A549 (cell line): ENCODE data around the gene GPX5. TPM values are rescaled to one million over a fixed set of nuclear protein-coding genes. Genes with fewer than 3 reads are reported as not detected.

ENCODE experiments used
- ATAC-seq, 2 experiments: fragments of 200-7000 bp in 1 of 2; fragments of >200 bp in 1 of 2; cut with Nextera tagmentation in 1 of 2; cut with Tn5 transposase in 1 of 2; 3 replicates each; pipeline versions ENCODE4 v1.8.0 to v1.9.1; 2018 to 2020; ENCODE audit warnings: mild to moderate bottlenecking in 1 of 2, moderate library complexity in 1 of 2
- CTCF ChIA-PET: fragments of 300-600 bp; sonication (Branson Sonifier 250); formaldehyde crosslinking; extraction: SDS; loops from one replicate; lab custom pipeline; 2021; ENCODE audit warnings: antibody characterized with exemption, inconsistent platforms; lab: Yijun Ruan, JAX
- POLR2A ChIA-PET: fragments of 350-600 bp; formaldehyde crosslinking; extraction: SDS; loops from one replicate; lab custom pipeline; 2021; ENCODE audit warnings: antibody characterized with exemption, inconsistent platforms; lab: Yijun Ruan, JAX
- DNase-seq, 2 experiments: peaks; one replicate each; pipeline versions ENCODE4 v3.0.0 to v3.0.0-alpha.2; 2011 to 2016; ENCODE audit warnings: low read depth in 1 of 2, low spot score in 1 of 2
- FAIRE-seq: peaks from 2 replicates; lab custom pipeline; 2011; peaks lifted over from hg19 to GRCh38; lab: Jason Lieb, UNC
- H3K27ac ChIP-seq, 2 experiments: fragments of >200 bp; sonication (Bioruptor Twin); formaldehyde crosslinking; 3 replicates each; pipeline ENCODE4 v1.5.1; 2016 to 2017
- H3K4me1 ChIP-seq: fragments of >200 bp; sonication (Bioruptor Twin); formaldehyde crosslinking; 3 replicates; pipeline ENCODE4 v1.6.1; 2016
- H3K4me2 ChIP-seq: fragments of >200 bp; sonication (Bioruptor Twin); formaldehyde crosslinking; 3 replicates; pipeline ENCODE4 v1.6.1; 2016
- H3K4me3 ChIP-seq: fragments of >200 bp; sonication (Bioruptor Twin); formaldehyde crosslinking; 3 replicates; pipeline ENCODE4 v1.5.1; 2016
- H3K9me3 ChIP-seq: fragments of >200 bp; sonication (Bioruptor Twin); formaldehyde crosslinking; 3 replicates; pipeline ENCODE4 v1.6.1; 2016
- BHLHE40 ChIP-seq: IDR thresholded peaks from 2 replicates; pipeline ENCODE4 v1.6.1; 2012; ENCODE audit warnings: low read depth, low read length, inconsistent platforms
- CBX8 ChIP-seq: fragments of 200-600 bp; sonication (generic); IDR thresholded peaks from 2 replicates; pipeline ENCODE4 v1.6.1; 2016
- CHD2 ChIP-seq: fragments of 150-350 bp; IDR thresholded peaks from 2 replicates; pipeline ENCODE4 v1.6.1; 2014; ENCODE audit warnings: low read length; ENCODE audit not compliant: partially characterized antibody
- EHMT2 ChIP-seq: fragments of 200-600 bp; sonication (generic); IDR thresholded peaks from 2 replicates; pipeline ENCODE4 v1.6.1; 2016; ENCODE audit warnings: antibody characterized with exemption, low read depth, mild to moderate bottlenecking, moderate library complexity
- EP300 ChIP-seq, 2 experiments: fragments of >200 bp; sonication (Bioruptor Twin); formaldehyde crosslinking; IDR thresholded peaks; 2 replicates in 1 of 2; 3 replicates in 1 of 2; pipeline ENCODE4 v1.6.1; 2016 to 2017
- FOSB ChIP-seq: fragments of 250-450 bp; sonication (Bioruptor Pico); IDR thresholded peaks from 2 replicates; pipeline ENCODE4 v1.5.0; 2020; ENCODE audit warnings: mild to moderate bottlenecking, moderate library complexity
- FOXS1 ChIP-seq: fragments of 250-450 bp; sonication (Bioruptor Pico); IDR thresholded peaks from 2 replicates; pipeline ENCODE4 v1.5.0; 2020; ENCODE audit warnings: mild to moderate bottlenecking, moderate library complexity
- KDM5A ChIP-seq: fragments of 200-600 bp; sonication (generic); IDR thresholded peaks from 2 replicates; pipeline ENCODE4 v1.6.1; 2016; ENCODE audit warnings: antibody characterized with exemption, mild to moderate bottlenecking
- MAZ ChIP-seq: fragments of 150-350 bp; IDR thresholded peaks from 2 replicates; pipeline ENCODE4 v1.6.1; 2014; ENCODE audit warnings: antibody characterized with exemption, low read depth, low read length, borderline replicate concordance
- MYC ChIP-seq: IDR thresholded peaks from 2 replicates; pipeline ENCODE4 v1.6.1; 2012; ENCODE audit warnings: mild to moderate bottlenecking, inconsistent platforms, low read length, improper control_type of control experiment, borderline replicate concordance
- POLR2A ChIP-seq: IDR thresholded peaks from 2 replicates; pipeline ENCODE4 v1.6.1; 2012; ENCODE audit warnings: mild to moderate bottlenecking, low read length
- RAD21 ChIP-seq, 2 experiments: fragments of >200 bp in 1 of 2; sonication (Bioruptor Twin) in 1 of 2; formaldehyde crosslinking in 1 of 2; IDR thresholded peaks in 1 of 2; conservative IDR thresholded peaks in 1 of 2; 2 replicates in 1 of 2; 3 replicates in 1 of 2; pipeline ENCODE4 v1.6.1; 2012 to 2018; ENCODE audit warnings: inconsistent platforms in 1 of 2
- SMC3 ChIP-seq: fragments of >200 bp; sonication (Bioruptor Twin); formaldehyde crosslinking; IDR thresholded peaks from 3 replicates; pipeline ENCODE4 v1.6.1; 2018; ENCODE audit warnings: inconsistent platforms
- TFCP2L1 ChIP-seq: fragments of 250-450 bp; sonication (Bioruptor Pico); IDR thresholded peaks from 2 replicates; pipeline ENCODE4 v1.5.0; 2021; ENCODE audit warnings: mild to moderate bottlenecking
- ZFP36 ChIP-seq: fragments of 450-650 bp; IDR thresholded peaks from 2 replicates; pipeline ENCODE4 v1.6.1; 2014; ENCODE audit warnings: borderline replicate concordance; ENCODE audit not compliant: partially characterized antibody
- WGBS: methylation state at CpG from one replicate; pipeline ENCODE4 v1.1.6; 2017; ENCODE audit errors: missing lambda C conversion rate; 5-methylcytosine and 5-hydroxymethylcytosine counted together
- polyA plus RNA-seq, 4 experiments: library from polyadenylated mRNA; depleted of rRNA in 3 of 4; stranded (reverse); fragments of >200 nt; fragmentation: RNase III in 1 of 4; extraction: RNeasy Plus Mini Kit Qiagen cat#74134 plus additional on column Dnase treatment in 1 of 4; gene quantifications; 2 replicates in 3 of 4; 3 replicates in 1 of 4; pipeline ENCODE4 v1.2.3, GENCODE V29; 2011 to 2017
- TF ChIP-seq, protein P1 (sequence below): fragments of >200 bp; sonication (Bioruptor Twin); formaldehyde crosslinking; IDR thresholded peaks from 3 replicates; pipeline ENCODE4 v1.5.1; 2016
- TF ChIP-seq, protein P2 (sequence below): fragments of >200 bp; sonication (Bioruptor Twin); formaldehyde crosslinking; IDR thresholded peaks from 2 replicates; pipeline ENCODE4 v1.6.1; 2016
- TF ChIP-seq, protein P3 (sequence below): IDR thresholded peaks from 2 replicates; pipeline ENCODE4 v1.6.1; 2012
- TF ChIP-seq, protein P4 (sequence below): IDR thresholded peaks from 2 replicates; pipeline ENCODE4 v1.6.1; 2012

The GPX5 gene
- polyA plus RNA-seq, 2 of the 4 experiments (the other 2 are of a cell fraction), result not detected

DNA sequence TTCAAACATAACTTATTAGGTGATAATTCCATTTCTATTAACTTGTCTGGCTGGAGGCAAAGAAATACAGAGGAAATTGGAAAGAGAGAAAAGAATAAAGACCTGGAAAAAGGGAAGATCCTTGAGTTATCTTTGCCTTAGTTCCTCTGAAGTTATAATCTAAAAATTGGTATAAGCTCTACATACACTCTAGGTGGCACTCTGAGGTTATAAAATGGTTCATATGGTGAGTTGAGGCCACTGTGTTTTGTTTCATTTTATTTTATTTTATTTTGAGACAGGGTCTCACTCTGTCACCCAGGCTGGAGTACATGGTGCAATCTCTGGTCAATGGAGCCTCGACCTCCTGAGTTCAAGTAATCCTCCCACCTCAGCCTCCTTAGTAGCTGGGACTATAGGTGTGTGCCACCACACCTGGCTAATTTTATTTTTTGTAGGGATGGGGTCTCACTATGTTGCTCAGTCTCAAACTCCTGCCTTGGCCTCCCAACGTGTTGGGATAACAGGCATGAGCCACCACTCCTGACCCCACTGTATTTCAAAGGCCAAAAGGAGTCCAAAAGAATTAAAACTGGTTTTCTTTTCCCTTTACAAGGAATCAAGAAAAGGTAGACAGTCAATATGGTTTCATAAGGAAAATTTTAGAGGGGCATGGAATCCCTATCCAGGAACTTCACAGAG is 29.4 kb upstream of the GPX5 start:
- H3K4me2 ChIP-seq, result no peak overlapping the region
- H3K9me3 ChIP-seq, result no peaks in the 10 kb centered on the region
- FAIRE-seq (no peak), ATAC-seq (0 out of 6 replicates have a peak, but pooled peaks of 1 of the 2 experiments have one; percentile 36), DNase-seq (no peak)
- H3K27ac ChIP-seq, result no peak overlapping the region
- POLR2A ChIA-PET, result no interaction called here
- 0% methylated on average over 2 of the region's 2 CpGs for WGBS
- TF ChIP-seq POLR2A (no peak), EHMT2 (no peak), EP300 (IDR thresholded peaks at IDR 0.05) (no peak), FOSB (CRISPR knock-in tag) (no peak), SMC3 (peak; percentile 51), RAD21 (conservative IDR thresholded peaks at IDR 0.05 in 1 of 2, IDR thresholded peaks at IDR 0.05 in 1 of 2) (peak; percentile 59 to 61), KDM5A (no peak)
- TF ChIP-seq, protein P1, sequence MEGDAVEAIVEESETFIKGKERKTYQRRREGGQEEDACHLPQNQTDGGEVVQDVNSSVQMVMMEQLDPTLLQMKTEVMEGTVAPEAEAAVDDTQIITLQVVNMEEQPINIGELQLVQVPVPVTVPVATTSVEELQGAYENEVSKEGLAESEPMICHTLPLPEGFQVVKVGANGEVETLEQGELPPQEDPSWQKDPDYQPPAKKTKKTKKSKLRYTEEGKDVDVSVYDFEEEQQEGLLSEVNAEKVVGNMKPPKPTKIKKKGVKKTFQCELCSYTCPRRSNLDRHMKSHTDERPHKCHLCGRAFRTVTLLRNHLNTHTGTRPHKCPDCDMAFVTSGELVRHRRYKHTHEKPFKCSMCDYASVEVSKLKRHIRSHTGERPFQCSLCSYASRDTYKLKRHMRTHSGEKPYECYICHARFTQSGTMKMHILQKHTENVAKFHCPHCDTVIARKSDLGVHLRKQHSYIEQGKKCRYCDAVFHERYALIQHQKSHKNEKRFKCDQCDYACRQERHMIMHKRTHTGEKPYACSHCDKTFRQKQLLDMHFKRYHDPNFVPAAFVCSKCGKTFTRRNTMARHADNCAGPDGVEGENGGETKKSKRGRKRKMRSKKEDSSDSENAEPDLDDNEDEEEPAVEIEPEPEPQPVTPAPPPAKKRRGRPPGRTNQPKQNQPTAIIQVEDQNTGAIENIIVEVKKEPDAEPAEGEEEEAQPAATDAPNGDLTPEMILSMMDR, result peak; percentile 43
- TF ChIP-seq, protein P2, sequence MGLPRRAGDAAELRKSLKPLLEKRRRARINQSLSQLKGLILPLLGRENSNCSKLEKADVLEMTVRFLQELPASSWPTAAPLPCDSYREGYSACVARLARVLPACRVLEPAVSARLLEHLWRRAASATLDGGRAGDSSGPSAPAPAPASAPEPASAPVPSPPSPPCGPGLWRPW, result no peak
- TF ChIP-seq, protein P3, sequence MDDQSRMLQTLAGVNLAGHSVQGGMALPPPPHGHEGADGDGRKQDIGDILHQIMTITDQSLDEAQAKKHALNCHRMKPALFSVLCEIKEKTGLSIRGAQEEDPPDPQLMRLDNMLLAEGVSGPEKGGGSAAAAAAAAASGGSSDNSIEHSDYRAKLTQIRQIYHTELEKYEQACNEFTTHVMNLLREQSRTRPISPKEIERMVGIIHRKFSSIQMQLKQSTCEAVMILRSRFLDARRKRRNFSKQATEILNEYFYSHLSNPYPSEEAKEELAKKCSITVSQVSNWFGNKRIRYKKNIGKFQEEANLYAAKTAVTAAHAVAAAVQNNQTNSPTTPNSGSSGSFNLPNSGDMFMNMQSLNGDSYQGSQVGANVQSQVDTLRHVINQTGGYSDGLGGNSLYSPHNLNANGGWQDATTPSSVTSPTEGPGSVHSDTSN, result no peak
- CTCF ChIA-PET, result interaction anchor here (0.6 to 3.8 kb wide), 10 partner anchors 31 to 314 kb away, joined by 3 to 21 read pairs (median 4); no protein-coding TSS in a partner anchor
- H3K4me1 ChIP-seq, result no peaks in the 10 kb centered on the region
- no peak overlapping the region for H3K4me3 ChIP-seq

DNA sequence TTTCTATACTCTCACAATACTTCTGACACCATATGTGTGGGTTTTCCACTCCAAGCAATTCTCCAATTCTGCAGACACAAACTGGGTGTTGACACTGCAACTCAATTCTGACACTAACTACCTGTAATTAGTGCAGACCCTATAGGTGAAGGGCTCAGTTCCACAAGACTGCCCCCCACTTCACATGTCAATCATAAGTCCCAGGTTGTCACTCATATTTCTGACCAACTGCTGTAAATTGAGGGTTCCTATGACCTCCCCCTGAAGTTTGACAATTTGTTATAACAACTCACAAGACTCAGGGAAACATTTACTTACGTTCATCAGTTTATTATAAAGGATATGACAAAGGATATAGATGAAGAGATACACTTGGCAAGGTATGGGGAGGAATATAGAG is 28.4 kb upstream of the GPX5 start:
- no peak overlapping the region for H3K27ac ChIP-seq
- 32% methylated on average over 1 of the region's 1 CpG for WGBS
- no peaks in the 10 kb centered on the region for H3K9me3 ChIP-seq
- no peaks in the 10 kb centered on the region for H3K4me1 ChIP-seq
- FAIRE-seq, result no peak
- no peak overlapping the region for H3K4me2 ChIP-seq
- no peak for ATAC-seq
- H3K4me3 ChIP-seq, result no peak overlapping the region
- no peak for DNase-seq
- POLR2A ChIA-PET, result no interaction called here
- CTCF ChIA-PET, result interaction anchor here (0.9 to 1.8 kb wide), 4 partner anchors 17 to 187 kb away, joined by 3 to 13 read pairs (median 4); no protein-coding TSS in a partner anchor
- TF ChIP-seq TFCP2L1, result no peak
- TF ChIP-seq, protein P4, sequence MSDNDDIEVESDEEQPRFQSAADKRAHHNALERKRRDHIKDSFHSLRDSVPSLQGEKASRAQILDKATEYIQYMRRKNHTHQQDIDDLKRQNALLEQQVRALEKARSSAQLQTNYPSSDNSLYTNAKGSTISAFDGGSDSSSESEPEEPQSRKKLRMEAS, result no peak
- no peak for TF ChIP-seq POLR2A
- TF ChIP-seq CBX8, result no peak
- no peak for TF ChIP-seq BHLHE40
- TF ChIP-seq, protein P3, result no peak
- TF ChIP-seq ZFP36, result no peak
- TF ChIP-seq MYC, result no peak
- no peak for TF ChIP-seq MAZ
- no peak for TF ChIP-seq CHD2
- TF ChIP-seq FOXS1 (CRISPR knock-in tag), result no peak
- no peak for TF ChIP-seq RAD21 (conservative IDR thresholded peaks at IDR 0.05 in 1 of 2, IDR thresholded peaks at IDR 0.05 in 1 of 2)
